ENCODE results near the gene LDHD. TPM values are rescaled to one million over a fixed set of nuclear protein-coding genes. Genes with fewer than 3 reads are reported as not detected.

LDHD gene
- total and polyA plus RNA-seq, 2 experiments from 2014 or later, result 12.7 to 21.9 TPM

DNA sequence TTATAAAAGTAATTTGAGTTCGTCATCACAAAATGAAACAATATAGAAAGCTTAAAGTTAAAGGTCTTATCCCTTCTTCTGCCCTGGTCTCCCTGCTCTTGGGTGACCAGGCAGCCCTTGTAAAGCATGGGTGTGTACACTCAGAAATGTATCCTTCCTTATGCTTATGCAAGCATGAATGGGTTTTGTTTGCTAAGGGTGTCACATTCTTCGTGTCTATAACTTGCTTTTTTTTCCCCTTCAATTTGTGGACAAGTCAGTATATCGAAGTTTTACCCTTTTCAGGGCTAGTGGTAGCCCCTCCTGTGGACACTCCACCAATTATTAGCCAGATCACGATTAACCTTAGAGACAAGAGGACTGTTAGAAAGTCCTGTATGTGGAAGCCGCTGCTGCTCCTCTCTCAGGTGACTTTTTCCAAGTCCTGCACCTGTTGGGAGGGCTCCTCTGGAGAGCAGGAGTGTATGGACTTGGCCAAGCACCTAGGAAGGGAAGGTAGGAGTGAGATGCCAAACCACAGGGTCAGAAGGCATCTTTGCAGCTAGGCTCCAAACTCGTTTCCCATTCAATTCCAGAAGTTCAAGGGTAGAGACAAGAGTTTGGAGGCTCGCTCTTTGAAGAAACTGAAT is 50.9 kb downstream of the LDHD start:
- 64% methylated on average over 7 of the region's 7 CpGs for WGBS (ENCODE audit: low lambda C conversion rate, missing lambda C conversion rate)
- no peaks in the 10 kb centered on the region for H3K9me3 ChIP-seq (ENCODE audit: low read depth)
- no peak overlapping the region for H3K4me3 ChIP-seq
- H2AFZ ChIP-seq, result no peak overlapping the region
- no peaks in the 10 kb centered on the region for H4K20me1 ChIP-seq (ENCODE audit: insufficient read depth, poor library complexity, severe bottlenecking)
- peak overlapping the region; percentile 69 for H3K4me2 ChIP-seq
- DNase-seq (ENCODE audit: low spot score), result peak; percentile 37
- no peaks in the 10 kb centered on the region for H3K36me3 ChIP-seq (replicated peaks; ENCODE audit: insufficient read depth, low read depth)
- no peaks in the 10 kb centered on the region for H3K27me3 ChIP-seq
- no peaks in the 10 kb centered on the region for H3K9me2 ChIP-seq (replicated peaks; ENCODE audit: insufficient read depth)
- peaks cover 28% of the 10 kb centered on the region for H3K4me1 ChIP-seq (ENCODE audit: insufficient read depth)
- H3K79me2 ChIP-seq, result peaks cover 82% of the 10 kb centered on the region
- H3K27ac ChIP-seq, result peak overlapping the region; percentile 94
- TF ChIP-seq, protein P1, sequence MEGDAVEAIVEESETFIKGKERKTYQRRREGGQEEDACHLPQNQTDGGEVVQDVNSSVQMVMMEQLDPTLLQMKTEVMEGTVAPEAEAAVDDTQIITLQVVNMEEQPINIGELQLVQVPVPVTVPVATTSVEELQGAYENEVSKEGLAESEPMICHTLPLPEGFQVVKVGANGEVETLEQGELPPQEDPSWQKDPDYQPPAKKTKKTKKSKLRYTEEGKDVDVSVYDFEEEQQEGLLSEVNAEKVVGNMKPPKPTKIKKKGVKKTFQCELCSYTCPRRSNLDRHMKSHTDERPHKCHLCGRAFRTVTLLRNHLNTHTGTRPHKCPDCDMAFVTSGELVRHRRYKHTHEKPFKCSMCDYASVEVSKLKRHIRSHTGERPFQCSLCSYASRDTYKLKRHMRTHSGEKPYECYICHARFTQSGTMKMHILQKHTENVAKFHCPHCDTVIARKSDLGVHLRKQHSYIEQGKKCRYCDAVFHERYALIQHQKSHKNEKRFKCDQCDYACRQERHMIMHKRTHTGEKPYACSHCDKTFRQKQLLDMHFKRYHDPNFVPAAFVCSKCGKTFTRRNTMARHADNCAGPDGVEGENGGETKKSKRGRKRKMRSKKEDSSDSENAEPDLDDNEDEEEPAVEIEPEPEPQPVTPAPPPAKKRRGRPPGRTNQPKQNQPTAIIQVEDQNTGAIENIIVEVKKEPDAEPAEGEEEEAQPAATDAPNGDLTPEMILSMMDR (IDR thresholded peaks at IDR 0.05; ENCODE audit: poor library complexity), result no peak

DNA sequence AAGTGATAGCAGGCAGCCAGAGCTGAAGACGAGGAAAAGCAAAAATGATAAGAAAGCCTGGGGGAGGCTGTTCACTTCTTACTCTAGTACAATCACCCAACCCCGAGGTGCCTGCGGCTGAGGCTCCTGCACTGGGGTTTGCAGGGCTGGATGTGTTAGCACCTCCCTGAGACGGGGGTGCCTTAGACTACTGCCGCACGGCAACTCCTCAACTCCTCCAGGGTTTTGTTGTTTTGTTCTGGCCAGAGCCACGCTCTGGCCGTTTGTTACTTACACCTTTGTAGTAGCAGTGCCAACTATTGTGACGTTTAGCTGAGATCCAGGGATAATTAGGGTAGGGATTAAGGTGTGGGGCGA is 51.5 kb downstream of the LDHD start:
- WGBS (ENCODE audit: low lambda C conversion rate, missing lambda C conversion rate), result 60% methylated on average over 10 of the region's 10 CpGs
- peaks cover 87% of the 10 kb centered on the region for H3K79me2 ChIP-seq

DNA sequence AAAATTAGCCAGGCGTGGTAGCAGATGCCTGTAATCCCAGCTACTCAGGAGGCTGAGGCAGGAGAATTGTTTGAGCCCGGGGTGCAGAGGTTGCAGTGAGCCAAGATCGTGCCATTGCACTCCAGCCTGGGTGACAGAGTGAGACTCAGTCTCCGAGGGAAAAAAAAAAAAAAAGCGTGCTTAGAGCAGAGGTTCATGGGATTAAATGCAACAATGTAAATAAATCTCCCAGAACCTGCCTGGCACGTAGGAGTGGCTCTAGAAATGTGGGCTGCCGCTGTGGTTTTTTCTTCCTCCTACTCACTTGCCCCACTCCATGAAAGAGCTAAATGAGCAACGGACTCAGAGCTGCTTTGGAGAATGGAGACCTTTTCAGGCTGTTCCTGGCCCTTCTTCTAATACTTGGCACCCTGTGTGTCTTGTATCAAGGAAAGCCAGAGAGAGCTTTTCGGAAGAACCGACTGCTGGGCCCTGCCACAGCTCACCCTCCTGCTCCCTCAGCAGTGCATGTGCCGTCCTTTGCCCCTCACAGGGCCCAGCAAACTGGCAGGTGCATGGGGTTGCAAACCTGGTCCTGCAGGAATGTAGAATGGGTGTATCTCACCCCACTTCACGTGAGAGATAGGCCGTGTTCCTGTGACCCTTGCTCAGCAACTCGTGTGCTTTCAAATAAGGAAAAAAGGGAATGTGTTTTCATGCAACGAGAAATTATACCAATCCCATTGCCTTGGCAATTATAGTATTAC is 52.0 kb downstream of the LDHD start:
- Histone ChIP-seq H3K36me3 (replicated peaks; ENCODE audit: insufficient read depth, low read depth) (no peaks in the 10 kb centered on the region), H2AFZ (no peak overlapping the region), H3K27ac (peak overlapping the region; percentile 94), H3K4me2 (peak overlapping the region; percentile 69), H3K9me3 (ENCODE audit: low read depth) (no peaks in the 10 kb centered on the region), H3K27me3 (no peaks in the 10 kb centered on the region), H3K79me2 (peaks cover 89% of the 10 kb centered on the region), H4K20me1 (ENCODE audit: insufficient read depth, poor library complexity, severe bottlenecking) (no peaks in the 10 kb centered on the region), H3K9me2 (replicated peaks; ENCODE audit: insufficient read depth) (no peaks in the 10 kb centered on the region), H3K4me3 (no peak overlapping the region), H3K4me1 (ENCODE audit: insufficient read depth) (peaks cover 25% of the 10 kb centered on the region)
- WGBS (ENCODE audit: low lambda C conversion rate, missing lambda C conversion rate), result 63% methylated on average over 15 of the region's 15 CpGs
- DNase-seq (ENCODE audit: low spot score), result peak; percentile 64
- TF ChIP-seq, protein P1 (IDR thresholded peaks at IDR 0.05; ENCODE audit: poor library complexity), result no peak
- TF ChIP-seq EZH2 (IDR thresholded peaks at IDR 0.05; ENCODE audit: borderline replicate concordance) (no peak), EZH2phosphoT487 (IDR thresholded peaks at IDR 0.05; ENCODE audit: low read depth, severe bottlenecking, unreplicated experiment) (no peak)

More for the DNA sequence above, 51.5 kb downstream of the LDHD start:
- Histone ChIP-seq H3K27ac (peak overlapping the region; percentile 94), H3K4me2 (peak overlapping the region; percentile 69), H2AFZ (no peak overlapping the region), H3K9me2 (replicated peaks; ENCODE audit: insufficient read depth) (no peaks in the 10 kb centered on the region), H3K4me3 (no peak overlapping the region), H3K27me3 (no peaks in the 10 kb centered on the region), H4K20me1 (ENCODE audit: insufficient read depth, poor library complexity, severe bottlenecking) (no peaks in the 10 kb centered on the region), H3K4me1 (ENCODE audit: insufficient read depth) (peaks cover 25% of the 10 kb centered on the region), H3K9me3 (ENCODE audit: low read depth) (no peaks in the 10 kb centered on the region), H3K36me3 (replicated peaks; ENCODE audit: insufficient read depth, low read depth) (no peaks in the 10 kb centered on the region)
- TF ChIP-seq EZH2 (IDR thresholded peaks at IDR 0.05; ENCODE audit: borderline replicate concordance), result no peak
- TF ChIP-seq, protein P1 (IDR thresholded peaks at IDR 0.05; ENCODE audit: poor library complexity), result no peak
- no peak for TF ChIP-seq EZH2phosphoT487 (IDR thresholded peaks at IDR 0.05; ENCODE audit: low read depth, severe bottlenecking, unreplicated experiment)
- no peak for DNase-seq (ENCODE audit: low spot score)

Measured in hepatocyte (in vitro differentiated cells).